Suppressor macrophage treated with lipopolysaccharide for 4 hours (primary cell): Measurements from ENCODE around the gene SNX5.

Experiments used
- DNase-seq: peaks from one replicate; pipeline ENCODE4 v3.0.0-alpha.2; 2020

The SNX5 gene

GRCh38 chr20:17911927-17912326 lies 56.7 kb downstream of the SNX5 start:
- DNase-seq = no peak

DNA sequence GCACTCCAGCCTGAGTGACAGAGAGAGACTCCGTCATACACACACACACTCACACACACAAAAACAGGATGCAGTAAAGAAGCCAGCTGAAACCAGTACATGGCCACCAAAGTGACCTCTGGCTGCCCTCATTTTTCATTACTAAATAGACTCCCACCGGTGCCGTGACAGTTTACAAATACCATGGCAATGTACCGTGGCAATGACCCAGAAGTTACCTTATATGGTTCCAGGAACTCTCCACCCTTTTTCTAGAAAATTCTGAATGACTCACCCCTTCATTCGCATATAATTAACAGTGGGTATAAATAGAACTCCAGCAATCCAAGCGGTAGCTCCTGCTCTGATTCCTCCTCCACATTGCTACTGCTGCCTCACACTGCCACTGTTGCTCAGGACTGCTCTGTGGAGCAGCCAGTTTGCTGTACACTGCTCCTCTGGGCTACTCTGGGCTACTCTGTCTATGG lies 57.7 kb downstream of the SNX5 start:
- peak; percentile 29 for DNase-seq

- DNase-seq = no peak
These were observed 58.7 kb downstream of the SNX5 start for GRCh38 chr20:17909869-17910321.

DNA sequence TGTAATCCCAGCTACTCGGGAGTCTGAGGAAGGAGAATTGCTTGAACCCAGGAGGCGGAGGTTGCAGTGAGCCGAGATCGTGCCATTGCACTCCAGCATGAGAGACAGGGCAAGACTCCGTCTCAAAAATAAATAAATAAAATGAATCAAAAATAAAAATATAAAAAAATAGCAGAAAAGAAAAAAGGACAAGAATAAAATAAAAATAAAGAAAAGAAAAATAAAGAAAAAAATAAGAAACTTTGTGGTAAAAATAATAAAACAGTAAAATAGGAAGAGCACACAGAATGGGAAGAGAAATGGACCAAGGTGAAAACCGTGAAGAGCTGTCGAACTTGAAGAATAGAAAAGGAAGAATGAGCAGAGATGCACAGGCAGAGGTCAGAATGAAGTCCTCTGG lies 63.0 kb downstream of the SNX5 start:
- no peak for DNase-seq

GRCh38 chr20:17904027-17904426 lies 64.6 kb downstream of the SNX5 start:
- DNase-seq = no peak

DNA sequence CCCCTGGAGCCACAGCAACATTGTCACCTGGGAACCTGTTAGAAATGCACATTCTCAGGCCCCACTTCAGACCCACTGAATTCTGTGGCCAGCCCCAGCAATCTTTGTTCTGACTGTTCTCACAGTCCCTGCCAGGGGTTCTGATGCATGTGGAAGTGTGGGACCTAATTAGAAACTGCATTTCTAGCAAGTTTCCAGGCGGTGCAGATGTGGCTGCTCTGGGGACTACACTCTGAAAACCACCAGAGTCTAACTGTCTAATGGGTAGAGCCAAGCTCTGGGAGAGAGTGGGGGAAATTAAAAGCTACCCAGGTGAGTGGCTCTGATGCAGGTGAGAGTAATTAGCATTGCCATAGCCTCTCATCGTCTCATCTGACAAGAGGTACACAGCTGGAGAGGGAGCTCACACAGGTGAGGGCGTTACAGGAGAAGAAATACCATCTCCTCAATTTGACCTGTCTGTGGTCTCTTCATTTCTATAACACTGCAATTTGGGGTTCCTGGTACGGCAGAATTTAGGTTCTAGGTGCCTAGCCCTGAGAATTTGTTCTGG lies 66.0 kb downstream of the SNX5 start:
- DNase-seq = no peak

DNA sequence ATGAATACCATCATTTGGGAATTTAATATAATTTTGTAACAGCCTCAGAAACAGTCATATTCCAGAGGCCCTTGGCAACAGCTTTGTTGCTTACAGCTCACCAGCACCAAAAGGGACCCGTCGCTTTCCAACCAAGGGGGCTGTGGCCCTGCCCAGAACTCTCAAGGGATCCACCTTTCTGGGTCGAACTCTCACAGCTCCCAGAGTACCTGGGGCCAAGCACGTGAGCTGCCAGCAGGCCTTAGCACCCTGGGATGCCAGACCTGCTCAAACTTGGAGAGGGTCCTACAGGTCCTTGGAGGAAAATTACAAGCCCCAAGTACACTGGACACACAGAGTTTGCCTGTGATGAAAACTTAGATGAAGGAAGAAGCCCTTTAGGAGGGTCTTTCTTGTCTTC lies 66.6 kb downstream of the SNX5 start:
- no peak for DNase-seq

DNA sequence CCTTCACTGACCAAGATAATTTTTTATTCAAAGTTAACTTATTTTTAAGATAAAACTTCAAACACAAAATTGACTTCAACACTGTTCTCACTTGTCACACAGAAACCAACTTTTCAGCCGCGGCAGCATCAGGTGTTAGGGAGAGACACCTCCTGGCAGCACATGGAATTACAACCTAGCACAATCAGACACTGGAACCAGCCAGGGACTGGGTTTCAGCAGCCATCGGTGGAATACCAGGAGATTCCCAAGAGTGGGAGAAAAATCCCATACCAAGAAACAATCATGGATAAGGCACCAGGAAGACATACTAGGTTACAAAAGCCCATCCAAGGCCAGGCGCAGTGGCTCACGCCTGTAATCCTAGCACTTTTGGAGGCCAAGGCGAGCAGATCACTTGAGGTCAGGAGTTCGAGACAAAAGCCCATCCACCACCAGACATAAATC lies 70.0 kb downstream of the SNX5 start:
- peak; percentile 80 for DNase-seq

- no peak for DNase-seq
These were observed 70.9 kb downstream of the SNX5 start for GRCh38 chr20:17897566-17898307.

DNA sequence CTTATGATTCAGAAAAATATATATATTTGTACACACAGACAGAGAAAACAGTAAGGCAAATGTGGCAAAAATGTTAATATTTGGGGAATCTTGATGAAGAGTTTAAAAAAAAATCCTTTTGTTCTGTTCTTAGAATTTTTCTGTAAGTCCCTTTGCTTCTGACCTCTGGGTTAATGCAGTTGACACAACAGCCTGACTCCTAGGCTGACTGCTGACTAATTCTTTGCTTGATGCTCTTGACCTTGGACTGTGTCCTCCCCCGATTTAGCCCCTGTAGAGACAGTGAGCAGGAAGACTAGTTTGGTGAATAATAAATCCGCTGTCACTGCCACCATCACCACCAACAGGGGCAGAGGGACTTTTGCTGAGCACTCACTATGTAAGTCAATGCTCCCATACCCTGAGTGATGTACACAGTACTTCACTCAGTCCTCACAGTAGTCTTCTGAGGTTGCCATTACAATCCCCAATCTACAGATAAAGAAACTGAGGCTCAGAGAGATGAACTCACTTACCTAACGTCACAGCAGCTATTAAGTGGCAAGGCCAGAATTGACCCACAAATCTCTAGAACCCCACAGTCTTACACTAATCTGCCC lies 71.7 kb downstream of the SNX5 start:
- DNase-seq = peak; percentile 46

- DNase-seq = peak; percentile 67
These were observed 72.3 kb downstream of the SNX5 start for GRCh38 chr20:17896193-17896723.

DNA sequence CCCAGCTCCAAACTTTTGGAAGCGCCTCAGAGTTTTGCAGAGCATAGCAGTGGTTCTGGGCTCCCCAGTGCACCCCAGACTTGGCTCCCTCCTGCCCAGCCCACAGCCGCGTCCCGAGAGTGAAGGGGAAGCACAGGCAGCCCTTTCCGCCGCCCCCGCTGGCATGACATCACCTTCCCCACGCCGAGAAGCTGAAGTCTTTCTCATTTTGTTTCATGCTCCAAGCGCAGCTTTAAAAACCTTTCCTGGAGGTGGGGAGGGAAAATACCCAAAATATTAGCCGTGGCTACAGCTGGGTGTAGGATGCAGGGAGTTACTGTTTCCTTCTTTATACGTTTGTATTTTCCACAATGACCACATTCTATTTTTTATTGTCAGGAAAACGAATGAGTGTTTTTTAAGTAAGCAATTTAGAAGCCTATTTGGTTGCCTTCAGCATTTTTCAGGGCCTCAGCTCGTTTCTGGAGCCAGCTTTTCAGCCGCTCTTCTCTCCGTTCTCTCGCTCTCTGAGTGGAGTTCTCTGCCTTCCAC lies 72.9 kb downstream of the SNX5 start:
- peak; percentile 87 for DNase-seq

- peak; percentile 34 for DNase-seq
These were observed 75.1 kb downstream of the SNX5 start for GRCh38 chr20:17893445-17893844.

GRCh38 chr20:17892189-17892938 lies 76.2 kb downstream of the SNX5 start:
- DNase-seq = peak; percentile 29
